ENCODE results near the gene C14orf119.

Gene C14orf119

DNA sequence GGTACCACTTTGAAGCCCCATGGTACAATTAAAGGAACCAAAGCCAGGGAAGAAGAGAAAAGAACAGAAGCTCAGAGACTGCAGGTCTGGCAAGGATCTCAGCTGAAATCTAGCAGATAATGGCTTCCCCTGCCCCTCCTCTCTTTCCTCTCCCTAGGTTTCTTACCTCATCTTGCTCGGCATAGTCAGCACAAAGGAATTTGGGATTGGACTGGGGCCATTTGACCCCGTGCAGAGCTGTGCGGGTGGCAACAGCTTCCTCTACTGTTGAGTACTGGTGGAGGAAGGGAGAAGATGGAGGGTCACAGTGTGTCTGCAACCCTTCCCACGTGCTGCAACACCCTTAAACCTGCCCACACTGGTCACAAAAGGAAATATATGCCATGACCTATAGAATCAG lies 33.3 kb upstream of the C14orf119 start:
- no peak for DNase-seq

DNA sequence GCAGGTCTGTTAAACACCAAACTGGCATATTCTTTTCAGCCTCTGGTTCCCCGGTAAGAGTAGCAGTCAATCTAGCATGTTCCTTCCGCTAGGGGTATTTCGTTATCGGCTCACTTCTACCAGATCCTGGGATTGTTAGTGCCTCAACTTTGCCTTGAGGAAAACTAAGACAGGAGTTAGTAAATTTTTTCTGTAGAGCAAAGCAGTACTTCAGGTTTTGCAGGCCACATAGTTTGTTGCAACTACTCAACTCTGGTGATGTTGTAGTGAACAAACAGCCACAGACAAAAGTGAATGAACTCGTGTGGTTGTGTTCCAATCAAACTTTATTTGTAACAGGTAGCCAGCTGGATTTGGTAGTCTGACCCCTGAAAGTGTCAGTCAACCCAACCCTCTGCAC lies 31.7 kb upstream of the C14orf119 start:
- DNase-seq, result no peak

- no peak for DNase-seq
These were observed 28.9 kb upstream of the C14orf119 start for GRCh38 chr14:23066368-23066767.

DNA sequence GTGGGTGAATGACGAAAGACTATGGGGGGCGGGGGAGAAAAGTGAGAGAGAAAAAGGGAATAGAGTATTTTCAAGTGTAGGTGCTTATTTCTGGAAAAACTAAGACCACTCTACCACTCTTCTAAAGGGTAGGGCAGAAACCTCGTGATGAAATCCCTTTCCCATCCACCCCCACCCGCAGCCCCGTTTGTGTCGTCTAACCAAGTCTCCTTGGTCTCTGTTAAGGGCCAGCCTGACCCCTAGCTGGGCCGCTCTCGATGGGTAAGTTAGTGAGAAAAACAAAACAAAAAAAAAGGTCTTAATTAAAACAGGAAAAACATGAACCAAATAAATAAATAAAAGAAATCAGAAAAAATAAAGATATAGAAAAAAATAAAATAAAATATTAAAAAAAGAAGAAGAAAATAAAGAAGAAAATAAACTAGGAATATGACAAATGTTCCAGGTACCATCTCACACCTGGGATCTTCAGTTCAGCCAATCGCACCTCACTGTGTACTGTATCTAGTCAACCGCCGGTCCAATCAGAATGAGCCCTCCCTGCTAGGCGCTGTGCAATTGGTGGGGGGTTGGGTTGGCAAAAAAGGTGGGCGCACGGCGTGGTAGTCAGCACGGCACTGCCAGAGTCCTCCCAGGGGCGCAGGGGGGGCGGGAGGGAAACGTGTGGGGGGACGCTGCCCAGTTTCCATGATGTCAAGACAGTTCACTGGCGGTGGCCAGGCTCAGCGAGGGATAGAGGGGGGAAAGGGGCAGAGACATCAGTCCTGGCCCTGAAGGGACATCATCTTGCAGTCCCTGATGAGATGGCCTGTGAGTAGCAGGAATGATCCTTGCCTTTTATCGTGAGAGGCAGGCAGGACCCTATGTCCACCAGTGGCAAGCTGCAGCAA lies 28.2 kb upstream of the C14orf119 start:
- no peak for DNase-seq

- DNase-seq, result no peak
These were observed 27.2 kb upstream of the C14orf119 start for GRCh38 chr14:23067847-23068788.

GRCh38 chr14:23068789-23069412 lies 26.4 kb upstream of the C14orf119 start:
- DNase-seq, result no peak

DNA sequence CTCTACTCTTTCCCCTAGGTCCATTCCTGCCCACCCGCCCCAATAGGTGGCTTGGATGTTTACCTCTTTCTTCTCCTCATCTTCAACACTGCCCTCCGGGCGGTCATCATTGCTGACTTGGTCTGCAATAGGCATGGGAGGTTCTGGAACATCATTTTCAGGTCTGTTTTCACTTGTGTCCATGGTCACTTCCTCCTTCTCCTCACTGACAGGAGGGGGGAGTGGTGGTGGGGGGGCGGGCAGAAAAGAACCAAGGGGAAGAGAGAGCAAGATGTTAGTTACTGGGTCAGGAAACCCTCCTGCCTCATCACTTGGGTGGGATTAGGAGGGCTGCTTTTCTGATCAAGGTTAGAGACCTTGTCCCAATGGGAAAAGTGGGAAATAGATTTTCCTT lies 25.9 kb upstream of the C14orf119 start:
- DNase-seq, result no peak

DNA sequence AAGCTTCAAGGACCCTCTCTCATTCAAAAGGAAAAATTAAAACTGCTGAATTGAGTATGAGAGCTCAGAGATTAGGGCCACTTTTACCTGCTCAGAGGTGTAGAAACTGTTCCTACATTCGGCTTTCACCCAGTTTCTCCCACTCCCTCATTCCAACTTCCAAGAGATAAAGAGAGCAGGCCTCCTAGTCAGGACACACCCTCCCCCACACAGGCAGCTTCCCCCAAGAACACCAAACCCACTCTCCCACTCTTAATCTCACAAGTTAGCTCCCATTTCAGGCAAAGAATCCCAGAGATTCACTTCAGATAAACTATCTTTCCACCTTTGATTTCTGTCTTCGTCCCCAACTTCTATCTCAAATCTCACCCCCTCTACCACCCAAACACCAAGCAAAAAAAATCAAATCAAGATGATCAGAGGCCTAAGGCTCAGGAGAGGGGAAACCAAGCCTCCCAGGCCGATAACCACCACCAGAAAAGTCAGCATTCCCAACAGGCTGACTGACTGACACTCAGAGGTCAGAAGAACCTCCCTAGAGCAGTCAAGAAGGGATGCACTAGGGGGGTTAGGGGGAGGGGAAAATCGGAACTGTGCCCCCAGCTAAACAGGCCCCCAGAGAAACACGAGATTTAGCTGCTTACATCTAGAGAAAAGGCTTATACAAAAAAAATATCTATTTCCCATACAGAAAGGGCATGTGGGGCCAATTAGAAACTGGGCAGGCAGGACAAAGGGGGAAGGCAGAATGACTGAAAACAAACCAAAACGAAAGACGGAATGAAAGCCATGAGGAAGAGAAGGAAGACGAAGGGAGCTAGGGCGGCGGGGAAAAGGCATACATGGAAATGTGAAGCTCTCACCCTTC lies 24.8 kb upstream of the C14orf119 start:
- DNase-seq, result no peak

DNA sequence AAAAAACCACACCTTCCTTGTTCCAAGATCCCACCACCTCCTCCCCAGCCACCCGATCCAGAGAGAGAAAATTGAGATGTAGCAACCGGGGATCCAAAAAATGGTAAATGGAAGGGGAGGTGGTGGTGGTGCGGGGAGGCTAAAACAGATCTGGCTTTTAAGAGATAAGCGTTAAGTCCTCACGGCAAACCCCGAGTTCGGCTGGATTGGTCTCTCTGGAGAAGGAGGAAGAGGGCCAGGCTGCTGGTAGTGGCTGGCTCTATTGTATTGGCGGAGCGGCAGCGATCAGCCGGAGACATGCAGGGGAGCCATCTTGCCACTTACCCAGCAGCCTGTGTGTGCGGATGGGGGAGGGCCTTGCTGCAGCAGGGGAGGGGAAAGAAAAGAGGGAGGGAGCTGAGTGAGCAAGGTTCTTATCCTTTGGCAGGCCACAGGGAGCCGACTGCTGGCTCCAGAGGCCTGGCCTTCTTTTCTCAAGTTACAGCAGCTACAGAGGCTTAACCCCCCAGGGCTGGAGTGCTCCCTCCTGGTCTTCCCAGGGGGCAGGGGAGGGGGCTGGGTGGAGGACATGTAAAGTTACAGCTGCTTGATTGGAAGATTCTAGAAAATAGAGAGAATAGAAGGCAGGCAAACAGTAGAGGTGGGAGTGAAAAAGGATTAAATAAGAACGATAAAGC lies 23.9 kb upstream of the C14orf119 start:
- DNase-seq, result no peak

GRCh38 chr14:23071921-23072539 lies 23.3 kb upstream of the C14orf119 start:
- DNase-seq, result no peak

GRCh38 chr14:23074906-23075305 lies 20.4 kb upstream of the C14orf119 start:
- DNase-seq, result no peak

DNA sequence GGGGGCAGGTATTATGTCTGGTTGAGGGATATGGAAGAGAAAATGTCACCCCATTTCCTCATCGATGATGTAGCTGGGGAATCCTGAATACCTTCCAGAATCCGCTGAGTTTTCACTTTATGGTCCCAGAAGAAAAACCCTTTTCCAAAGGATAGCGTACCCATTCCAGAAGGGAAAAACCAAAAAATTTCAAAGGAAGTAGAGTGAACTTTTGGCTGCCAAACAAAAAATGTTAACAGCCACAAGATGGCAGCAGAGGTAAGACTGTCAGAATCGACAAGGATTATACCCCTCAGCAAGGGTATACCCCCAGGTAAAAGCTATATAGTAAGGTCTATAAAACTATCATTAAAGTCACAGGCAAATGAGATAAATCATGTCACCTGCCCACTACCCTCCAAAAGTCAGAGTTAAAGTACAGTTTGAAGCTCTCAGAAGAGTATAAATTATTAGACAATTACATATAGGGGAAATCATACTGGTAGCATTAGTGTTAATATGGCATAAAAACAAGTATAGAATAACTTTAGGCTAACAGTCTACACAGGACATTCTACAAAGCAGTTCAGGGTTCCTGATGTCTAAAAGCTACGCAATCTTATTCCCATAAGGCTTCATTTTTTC lies 18.4 kb upstream of the C14orf119 start:
- no peak for DNase-seq

DNA sequence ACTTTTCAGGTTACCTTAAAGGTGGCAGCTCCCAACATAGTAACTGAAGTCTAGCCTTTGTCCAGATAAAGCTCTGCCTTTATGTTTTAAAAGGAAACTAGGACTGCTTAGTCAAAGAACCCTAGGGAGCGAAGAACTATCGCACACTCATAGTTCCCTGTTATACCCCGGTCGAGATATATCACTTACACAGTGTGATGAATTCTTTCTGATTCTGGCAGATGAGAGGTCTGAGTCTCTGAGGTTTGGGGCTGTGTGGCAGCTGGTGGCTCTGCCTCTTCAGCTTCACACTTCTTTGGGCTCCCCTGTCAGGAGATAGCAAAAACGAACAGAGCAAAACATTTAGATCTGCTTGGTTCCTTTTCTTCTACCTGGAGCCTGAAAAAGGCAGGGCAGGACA lies 17.3 kb upstream of the C14orf119 start:
- no peak for DNase-seq

- DNase-seq, result no peak
These were observed 16.6 kb upstream of the C14orf119 start for GRCh38 chr14:23078692-23079116.

DNA sequence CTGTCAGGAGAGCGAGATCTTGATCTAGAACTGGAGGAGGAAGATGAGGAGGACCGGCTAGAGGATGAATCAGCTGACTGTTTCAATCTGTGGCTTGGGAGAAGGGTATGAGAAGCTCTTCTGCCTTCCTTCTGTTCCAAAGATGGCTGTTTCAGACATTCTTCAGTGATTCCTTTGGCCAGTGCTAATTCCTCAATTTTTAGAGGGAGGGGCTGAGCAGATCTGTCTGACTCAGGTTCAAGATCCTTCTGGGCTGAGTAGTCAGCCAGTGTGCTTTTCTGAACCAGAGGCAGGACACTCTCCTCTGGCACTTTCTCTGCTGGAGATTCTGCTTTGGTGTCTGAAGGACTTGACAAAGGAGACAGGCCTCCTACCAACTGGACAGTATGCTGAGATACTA lies 15.6 kb upstream of the C14orf119 start:
- DNase-seq, result no peak

DNA sequence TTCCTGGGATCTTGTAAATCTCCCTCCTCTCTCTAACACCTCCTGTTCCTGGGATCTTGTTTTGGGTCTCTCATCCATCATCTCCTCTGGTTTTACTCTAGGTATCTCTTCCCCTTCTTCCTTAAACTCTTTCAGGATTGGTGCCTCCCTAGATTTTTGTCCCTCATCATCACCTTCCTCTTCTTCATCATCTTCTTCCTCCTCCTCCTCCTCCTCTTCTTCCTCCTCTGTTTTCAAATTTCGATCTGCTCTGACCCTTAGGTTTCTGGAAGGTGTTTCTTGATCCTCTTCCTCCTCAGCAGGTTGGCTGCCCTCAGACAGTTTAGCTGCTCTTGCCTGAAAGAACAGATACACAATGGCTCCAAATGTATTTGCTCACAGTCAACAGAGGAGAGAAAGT lies 14.8 kb upstream of the C14orf119 start:
- no peak for DNase-seq

DNA sequence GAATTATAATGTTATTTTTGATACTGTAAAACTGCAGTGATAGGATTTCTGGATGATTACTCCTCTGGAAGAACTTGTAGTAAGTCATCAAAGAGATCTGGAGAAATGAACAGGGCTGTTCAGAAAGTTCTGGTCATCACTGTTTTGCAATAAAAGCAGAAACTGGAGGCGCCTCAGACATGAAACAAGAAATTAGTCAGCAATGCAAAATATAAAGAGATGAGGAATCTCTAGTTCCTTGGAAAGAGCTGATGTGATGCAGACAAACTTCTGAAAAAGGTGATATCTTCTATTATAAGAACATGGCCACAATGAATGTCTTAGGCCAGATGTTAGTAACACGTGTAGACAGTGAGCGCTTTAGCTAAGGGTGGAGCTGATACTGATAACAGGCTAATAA lies 9.8 kb upstream of the C14orf119 start:
- no peak for DNase-seq

DNA sequence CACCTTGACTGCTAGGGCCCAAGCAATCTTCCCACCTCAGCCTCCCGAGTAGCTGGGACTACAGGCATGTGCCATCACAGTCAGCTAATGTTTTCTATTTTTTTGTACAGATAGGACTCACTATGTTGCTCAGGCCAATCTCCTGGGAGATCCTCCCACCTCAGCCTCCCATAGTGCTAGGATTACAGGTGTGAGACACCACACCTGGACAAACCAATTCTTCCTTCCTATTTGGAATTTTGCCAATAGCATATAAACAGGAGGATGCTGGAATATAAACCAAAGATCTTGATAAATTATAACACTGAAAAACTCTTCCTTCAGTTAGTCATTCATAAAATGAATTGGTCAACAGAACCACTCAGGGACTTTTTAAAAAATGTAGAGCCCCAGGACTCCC lies 8.7 kb upstream of the C14orf119 start:
- DNase-seq, result no peak

- no peak for DNase-seq
These were observed 5.6 kb upstream of the C14orf119 start for GRCh38 chr14:23089498-23090253.

DNA sequence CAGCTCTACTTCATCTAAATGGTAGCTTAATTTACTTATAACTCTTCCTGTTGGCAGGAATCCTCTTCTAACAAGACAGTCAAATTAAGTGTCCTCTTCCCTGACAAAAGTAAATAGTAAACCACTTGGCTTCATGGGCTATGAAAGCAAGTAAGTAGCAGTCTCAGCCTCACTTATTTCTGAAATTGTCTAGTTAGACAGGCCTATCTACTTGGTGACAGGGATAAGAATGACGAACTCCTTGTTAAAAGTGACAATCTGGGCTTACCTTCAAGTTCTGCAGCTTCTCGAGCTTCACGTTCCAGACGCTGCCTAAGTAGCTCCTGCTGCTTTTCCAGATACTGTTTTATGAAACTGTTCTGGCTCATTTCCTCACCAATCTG lies 5.1 kb upstream of the C14orf119 start:
- DNase-seq, result no peak

All from NCI-H524 (cell line).